H54 (cell line): ENCODE results near the gene IDE.
A peak's percentile ranks its signal among the peaks of the same experiment; 100 is the strongest.

Experiments
- DNase-seq: peaks from one replicate; pipeline ENCODE4 v3.0.0; 2011; ENCODE audit warnings: low spot score, mixed read lengths; ENCODE audit not compliant: insufficient read length
- FAIRE-seq: peaks from 3 replicates; lab custom pipeline; 2011; peaks lifted over from hg19 to GRCh38; lab: Jason Lieb, UNC
- POLR2A ChIP-seq: IDR thresholded peaks from 2 replicates; pipeline ENCODE4 v1.6.1; 2011; ENCODE audit warnings: low read depth, mild to moderate bottlenecking, low read length

IDE gene

DNA sequence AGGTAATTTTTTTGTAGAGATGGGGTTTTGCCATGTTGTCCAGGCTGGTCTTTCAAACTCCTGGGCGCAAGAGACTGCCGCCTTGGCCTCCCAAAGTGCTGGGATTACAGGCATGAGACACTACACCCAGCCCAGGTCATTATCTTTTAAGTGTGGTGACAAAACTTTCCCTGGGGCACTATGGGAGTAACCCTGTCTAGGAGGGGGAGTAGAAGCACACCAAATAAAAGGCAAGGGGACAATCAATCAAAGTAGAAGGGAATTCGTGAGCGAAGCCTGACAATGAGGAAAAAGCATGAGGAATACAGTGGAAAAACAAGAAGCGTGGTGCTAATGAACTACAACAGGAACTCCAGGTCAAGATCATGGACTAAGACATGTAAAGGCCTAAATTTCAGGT, 31.4 kb downstream of the IDE start:
- TF ChIP-seq POLR2A = no peak
- DNase-seq = no peak
- FAIRE-seq = no peak

DNA sequence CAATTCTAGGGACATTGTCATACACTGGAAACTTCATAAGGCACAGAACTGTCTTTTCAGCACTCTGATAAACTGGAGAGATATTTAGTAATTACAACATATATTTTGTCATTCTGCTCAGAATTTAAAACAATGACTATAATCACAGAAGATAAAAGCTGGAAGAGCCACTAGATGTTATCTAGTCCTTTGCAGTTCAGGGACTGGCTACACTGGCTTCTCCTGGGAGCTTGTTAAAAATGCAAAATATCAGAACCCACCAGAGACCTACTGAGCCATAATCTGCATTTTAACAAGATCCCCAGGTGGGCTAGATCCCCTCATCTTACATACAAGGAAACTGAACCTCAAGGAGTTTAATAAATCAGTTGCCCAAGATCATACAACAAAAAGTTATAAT, 32.3 kb downstream of the IDE start:
- FAIRE-seq (no peak), DNase-seq (no peak)
- TF ChIP-seq POLR2A = no peak

DNA sequence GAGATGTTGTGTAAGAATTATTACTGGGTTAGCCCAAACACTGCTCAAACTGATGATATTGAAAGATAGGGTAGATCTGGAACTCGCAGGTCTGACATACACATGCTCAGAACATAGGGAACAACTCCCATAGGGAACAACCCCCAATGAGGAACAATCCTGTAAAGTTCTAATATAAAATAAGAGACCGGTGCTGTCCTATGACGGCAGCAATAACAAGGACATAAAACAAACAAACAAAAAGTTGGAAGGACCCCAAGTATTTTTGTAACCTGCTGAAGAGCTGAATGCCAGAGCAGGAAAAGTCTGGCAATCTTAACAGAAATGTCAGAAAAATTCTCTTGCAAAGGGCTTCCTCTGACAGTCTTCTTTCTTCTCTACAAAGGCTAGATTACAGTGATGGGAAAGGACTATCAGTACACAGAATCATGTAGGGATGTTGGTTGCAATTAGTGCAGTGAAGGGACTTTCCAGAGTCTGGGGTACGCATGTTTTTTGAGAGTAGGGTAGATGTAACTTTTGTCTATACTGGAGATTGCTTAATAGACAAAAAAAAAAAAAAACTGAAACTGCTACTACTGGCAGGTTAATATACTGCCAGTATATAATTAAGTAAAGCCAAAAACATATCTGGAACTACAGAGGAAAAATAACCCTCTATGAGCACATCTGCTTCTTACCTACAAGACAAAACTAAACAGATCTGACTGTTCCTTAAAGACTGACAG, 35.5 kb downstream of the IDE start:
- no peak for TF ChIP-seq POLR2A
- no peak for DNase-seq
- no peak for FAIRE-seq

DNA sequence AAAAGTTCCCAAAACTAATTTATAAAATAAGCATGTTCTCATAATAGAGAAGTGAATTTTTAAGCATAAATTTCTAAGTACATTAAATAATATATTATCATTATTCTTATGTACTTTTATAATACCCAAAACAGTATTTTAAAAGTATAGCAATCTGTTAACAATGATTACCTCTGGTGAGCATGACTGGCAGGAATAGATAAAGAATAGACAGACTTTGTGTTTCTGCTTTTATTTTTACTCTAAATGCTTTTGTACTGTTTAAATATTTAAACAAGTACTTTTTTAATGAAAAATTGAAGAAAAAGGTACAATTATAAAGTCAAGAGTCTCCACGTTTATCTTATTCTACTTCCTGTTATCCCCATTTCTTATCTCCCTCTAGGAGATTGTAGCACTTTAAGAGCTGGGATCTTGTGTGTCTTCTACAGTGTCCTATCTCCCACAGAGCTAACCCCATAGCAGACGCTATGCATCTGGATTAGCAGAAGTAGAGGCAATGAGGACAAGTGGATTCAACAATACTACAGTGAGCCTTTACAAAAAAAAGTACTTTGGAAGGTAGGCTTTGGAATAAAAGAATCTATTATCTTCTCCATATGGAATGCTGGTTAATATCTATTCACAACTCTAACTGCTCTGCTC, 42.9 kb downstream of the IDE start:
- FAIRE-seq (peak; percentile 69), DNase-seq (no peak)
- TF ChIP-seq POLR2A = no peak

DNA sequence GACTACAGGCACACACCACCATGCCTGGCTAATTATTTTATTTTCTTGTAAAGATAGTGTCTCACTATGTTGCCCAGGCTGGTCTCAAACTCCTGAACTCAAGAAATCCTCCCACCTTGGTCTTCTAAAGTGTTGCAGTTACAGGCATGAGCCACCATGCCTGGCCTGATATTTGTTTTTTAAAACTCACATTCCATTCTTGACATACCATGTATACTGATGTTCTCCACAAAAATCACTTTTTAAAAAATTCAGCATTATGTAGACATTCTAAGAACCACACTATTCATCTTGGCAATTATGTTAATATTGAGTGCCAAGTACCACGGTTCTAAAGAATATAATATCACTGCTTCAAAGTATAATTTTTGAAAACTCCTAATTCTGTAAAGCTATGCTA, 43.5 kb downstream of the IDE start:
- FAIRE-seq (peak; percentile 20), DNase-seq (no peak)
- no peak for TF ChIP-seq POLR2A

DNA sequence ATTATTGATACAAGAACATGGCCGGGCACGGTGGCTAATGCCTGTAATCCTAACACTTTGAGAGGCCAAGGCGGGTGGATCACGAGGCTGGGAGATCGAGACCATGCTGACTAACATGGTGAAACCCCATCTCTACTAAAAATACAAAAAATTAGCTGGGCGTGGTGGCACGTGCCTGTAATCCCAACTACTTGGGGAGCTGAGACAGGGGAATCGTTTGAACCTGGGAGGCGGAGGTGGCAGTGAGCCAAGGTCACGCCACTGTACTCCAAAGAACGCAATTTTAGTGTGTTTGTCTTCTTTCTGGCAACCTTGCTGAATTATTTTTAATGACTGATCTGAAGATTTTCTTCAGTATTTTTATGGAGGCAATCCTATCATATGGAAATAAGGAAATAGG, 46.2 kb downstream of the IDE start:
- no peak for TF ChIP-seq POLR2A
- FAIRE-seq (no peak), DNase-seq (no peak)

DNA sequence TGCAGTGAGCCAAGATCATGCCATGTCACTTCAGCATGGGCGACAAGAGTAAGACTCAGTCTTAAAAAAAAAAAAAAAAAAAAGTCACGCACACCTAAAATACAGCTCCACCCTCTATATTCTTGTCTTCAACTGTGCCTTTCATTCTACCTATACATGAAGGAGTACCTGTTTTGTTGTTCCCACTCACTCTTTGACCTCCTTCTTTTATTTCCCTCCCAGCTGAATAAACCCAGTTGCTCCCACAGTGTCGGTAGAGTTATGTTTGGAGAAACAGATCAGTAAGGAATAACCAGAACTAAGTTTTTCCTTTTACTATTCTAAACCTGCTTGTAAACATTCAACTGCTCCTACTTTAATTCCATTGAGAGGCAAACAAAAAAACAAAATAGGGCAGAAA, 50.3 kb downstream of the IDE start:
- FAIRE-seq (peak; percentile 27), DNase-seq (no peak)
- no peak for TF ChIP-seq POLR2A

DNA sequence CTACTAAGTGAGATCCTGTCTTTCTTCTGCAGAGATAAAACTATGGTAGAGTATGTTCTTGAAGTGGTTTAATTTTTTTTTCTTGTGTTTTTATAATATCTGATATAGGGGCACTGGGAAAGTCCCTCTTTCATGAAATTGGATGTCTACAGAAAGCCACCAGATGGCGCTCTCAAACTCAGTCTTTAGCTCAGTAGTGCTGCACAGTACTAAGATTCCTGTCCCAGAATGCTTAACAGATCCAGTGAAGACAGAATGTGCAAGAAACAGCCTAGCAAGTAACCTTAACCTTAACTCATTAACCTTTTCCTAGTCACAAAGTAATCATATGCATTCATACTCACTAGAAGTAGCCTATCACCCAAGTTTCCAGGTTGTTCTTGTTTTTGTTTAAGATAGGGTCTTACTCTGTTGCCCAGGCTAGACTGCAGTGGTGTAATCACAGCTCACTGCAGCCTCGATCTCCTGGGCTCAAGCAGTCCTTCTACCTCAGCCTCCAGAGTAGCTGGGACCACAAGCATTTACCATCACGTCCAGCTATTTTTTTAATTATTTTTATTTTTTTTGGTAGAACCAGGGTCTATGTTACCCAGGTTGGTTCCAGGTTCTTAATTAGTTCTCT, 56.7 kb downstream of the IDE start:
- peak; percentile 36 for DNase-seq
- TF ChIP-seq POLR2A = no peak
- peak; percentile 99 for FAIRE-seq

DNA sequence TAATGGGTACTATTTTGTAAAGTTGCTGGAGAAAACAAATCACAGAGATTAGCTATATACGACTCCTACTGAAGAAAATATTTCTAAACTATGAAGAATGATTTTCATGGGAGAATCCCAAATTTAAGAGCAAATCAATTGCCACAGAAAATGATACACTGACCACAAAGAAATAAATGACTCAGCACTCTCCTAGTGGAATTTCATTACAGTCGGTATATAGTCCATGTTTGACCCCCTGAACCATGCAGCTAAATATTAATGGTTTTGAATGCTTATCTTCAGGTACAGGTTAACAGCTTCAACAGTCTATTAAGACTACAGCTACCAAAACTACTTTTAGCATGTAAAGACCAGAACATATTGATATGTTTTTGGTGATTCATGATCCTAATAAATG, 65.0 kb downstream of the IDE start:
- TF ChIP-seq POLR2A = no peak
- peak; percentile 36 for FAIRE-seq
- no peak for DNase-seq

DNA sequence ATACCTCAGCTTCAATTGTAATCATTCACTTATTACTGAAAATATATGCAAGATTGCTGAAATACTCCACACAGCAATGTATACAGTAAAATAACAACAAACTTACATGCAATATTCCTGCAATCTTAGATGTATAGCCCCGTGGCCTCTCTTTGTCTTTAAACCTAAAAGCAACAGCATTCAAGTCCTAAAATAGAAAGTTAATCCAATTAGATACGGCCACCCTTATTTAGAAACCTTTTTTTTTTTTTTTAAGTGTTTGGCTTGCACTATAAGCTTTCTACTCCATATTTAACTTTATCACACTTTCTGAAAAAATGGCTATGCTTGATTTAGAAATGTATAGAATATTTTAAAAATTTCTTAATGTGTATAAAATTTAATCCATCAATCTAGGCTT, 67.6 kb downstream of the IDE start:
- TF ChIP-seq POLR2A = no peak
- DNase-seq (no peak), FAIRE-seq (peak; percentile 52)

DNA sequence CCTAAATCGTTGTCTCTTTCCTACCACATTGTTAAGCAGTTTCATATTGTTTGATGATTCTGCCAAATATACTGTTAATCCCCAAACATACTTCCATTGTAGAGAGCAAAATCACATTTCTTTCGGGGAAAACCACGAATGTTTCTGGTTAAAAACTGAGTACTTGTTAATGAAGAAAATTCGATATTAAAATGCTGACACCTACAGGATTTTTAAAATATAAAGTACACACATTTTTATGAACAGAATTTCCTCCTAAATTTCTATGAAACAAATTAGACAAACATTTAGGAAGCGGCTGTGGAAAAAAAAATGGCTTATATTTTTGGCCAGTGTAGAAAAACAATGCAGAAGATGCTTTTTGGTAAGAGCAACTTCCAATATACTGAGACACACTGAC, 68.8 kb downstream of the IDE start:
- no peak for TF ChIP-seq POLR2A
- FAIRE-seq (no peak), DNase-seq (no peak)

DNA sequence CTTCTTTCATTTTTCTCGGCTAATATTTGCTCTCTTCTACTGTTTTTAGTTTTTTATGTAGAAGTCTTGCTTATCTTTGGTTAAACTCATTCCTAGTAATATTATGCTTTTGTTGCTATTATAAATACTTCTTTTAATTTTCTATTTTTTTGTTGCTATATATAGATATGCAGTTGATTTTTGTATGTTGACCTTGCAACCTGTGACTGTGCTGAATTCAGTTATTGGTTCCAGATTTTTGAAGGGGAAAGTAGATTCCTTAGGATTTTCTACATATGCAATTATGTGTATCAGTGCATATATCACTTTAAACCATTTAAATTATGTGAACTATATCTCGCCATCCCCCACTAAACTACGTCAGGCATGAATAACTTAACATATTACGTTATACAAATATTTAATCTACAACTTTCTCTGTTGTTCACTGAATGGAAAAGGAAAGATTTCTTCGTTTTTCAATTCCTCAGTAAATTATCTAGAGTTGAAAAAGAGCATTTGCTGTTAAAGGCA, 71.5 kb downstream of the IDE start:
- TF ChIP-seq POLR2A = no peak
- DNase-seq = no peak
- FAIRE-seq = no peak

DNA sequence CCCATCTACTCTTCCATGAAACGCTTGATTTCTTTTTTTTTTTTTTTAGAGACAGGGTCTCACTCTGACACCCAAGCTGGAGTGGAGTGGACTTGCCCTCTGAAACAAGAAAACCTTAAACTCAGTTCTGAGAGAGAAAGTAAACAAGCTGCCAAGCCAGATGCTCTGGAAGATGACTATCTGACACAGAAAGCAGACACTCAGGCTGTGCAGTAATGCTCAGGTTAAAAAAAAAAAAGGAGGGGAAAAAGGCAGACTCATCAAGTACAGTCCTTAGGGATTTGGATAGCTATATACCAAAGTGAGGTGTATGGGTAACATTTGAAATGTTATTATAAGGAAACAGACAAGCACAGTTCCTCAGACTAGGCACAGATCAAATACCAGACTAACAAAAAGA, 80.5 kb downstream of the IDE start:
- FAIRE-seq (peak; percentile 43), DNase-seq (no peak)
- no peak for TF ChIP-seq POLR2A

DNA sequence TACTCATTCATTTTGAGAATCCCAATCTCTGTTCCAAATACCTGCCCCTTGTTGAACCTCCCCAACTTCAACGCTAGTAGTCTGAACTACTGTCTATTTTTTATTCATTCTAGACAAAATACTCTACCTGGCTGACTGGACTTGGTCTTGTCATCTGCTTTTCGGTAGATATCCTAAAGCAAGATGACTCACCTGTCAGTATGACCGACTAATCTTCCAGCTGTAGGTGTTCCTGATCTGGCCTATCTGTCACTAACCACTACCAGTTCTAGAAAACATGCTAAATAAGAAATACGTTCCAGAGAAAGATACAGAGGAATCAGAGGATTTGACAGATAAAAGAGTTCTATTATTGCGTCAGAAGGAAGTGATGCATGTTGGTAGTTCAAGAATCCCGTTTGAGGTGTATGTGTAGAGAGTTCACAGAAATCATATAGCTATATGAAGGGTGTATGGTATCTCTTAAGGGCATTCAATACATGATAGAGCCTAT, 81.1 kb downstream of the IDE start:
- peak; percentile 30 for FAIRE-seq
- no peak for TF ChIP-seq POLR2A
- DNase-seq = no peak
